Stomach smooth muscle (tissue), 2 donors: Measurements from ENCODE around the gene PAPSS2.

Source experiments
- H3K27ac ChIP-seq: one replicate; pipeline ENCODE4 v1.7.0; 2013; ENCODE audit warnings: mild to moderate bottlenecking, low read length, inconsistent platforms
- H3K27me3 ChIP-seq, 2 donors: one replicate each; pipeline ENCODE4 v1.7.0; 2013; ENCODE audit warnings: low read length in 2 of 2; ENCODE audit not compliant: insufficient read depth in 2 of 2, control insufficient read depth in 1 of 2
- H3K36me3 ChIP-seq, 2 donors: one replicate each; pipeline ENCODE4 v1.7.0; 2013; ENCODE audit warnings: low read length in 2 of 2; ENCODE audit not compliant: control insufficient read depth in 2 of 2, insufficient read depth in 2 of 2
- H3K4me1 ChIP-seq: one replicate; pipeline ENCODE4 v1.7.0; 2013; ENCODE audit warnings: low read length; ENCODE audit not compliant: control insufficient read depth, insufficient read depth
- H3K4me3 ChIP-seq, 2 donors: one replicate each; pipeline ENCODE4 v1.7.0; 2013; ENCODE audit warnings: low read length in 2 of 2
- H3K9ac ChIP-seq, 2 donors: one replicate each; pipeline ENCODE4 v1.7.0; 2013; ENCODE audit warnings: low read length in 2 of 2, mild to moderate bottlenecking in 1 of 2
- H3K9me3 ChIP-seq, 2 donors: one replicate each; pipeline ENCODE4 v1.7.0; 2013; ENCODE audit warnings: low read length in 2 of 2; ENCODE audit not compliant: control insufficient read depth in 2 of 2
- donor health status: healthy.
- donor health status: Pancreatic carcinoma.

PAPSS2 gene

GRCh38 chr10:87671139-87671815, 11.6 kb downstream of the PAPSS2 start:
- Histone ChIP-seq H3K4me1 (no peaks in the 10 kb centered on the region), H3K27me3 (no peaks in the 10 kb centered on the region), H3K27ac (no peak overlapping the region), H3K36me3 (no peaks in the 10 kb centered on the region), H3K9ac (no peak overlapping the region), H3K9me3 (no peaks in the 10 kb centered on the region), H3K4me3 (no peak overlapping the region)

- H3K4me1 ChIP-seq: no peaks in the 10 kb centered on the region
- H3K27ac ChIP-seq: no peak overlapping the region
- H3K4me3 ChIP-seq: no peak overlapping the region
- no peaks in the 10 kb centered on the region for H3K9me3 ChIP-seq
- H3K27me3 ChIP-seq: no peaks in the 10 kb centered on the region
- H3K9ac ChIP-seq: no peak overlapping the region
- no peaks in the 10 kb centered on the region for H3K36me3 ChIP-seq
These were observed 12.9 kb downstream of the PAPSS2 start for GRCh38 chr10:87672551-87672950.

GRCh38 chr10:87674943-87675342, 15.3 kb downstream of the PAPSS2 start:
- Histone ChIP-seq H3K4me1 (no peaks in the 10 kb centered on the region), H3K27ac (no peak overlapping the region), H3K9ac (no peak overlapping the region), H3K36me3 (no peaks in the 10 kb centered on the region), H3K9me3 (no peaks in the 10 kb centered on the region), H3K4me3 (no peak overlapping the region), H3K27me3 (no peaks in the 10 kb centered on the region)

GRCh38 chr10:87675396-87676376, 16.0 kb downstream of the PAPSS2 start:
- H3K27me3 ChIP-seq: no peaks in the 10 kb centered on the region
- H3K4me3 ChIP-seq: no peak overlapping the region
- H3K36me3 ChIP-seq: no peaks in the 10 kb centered on the region
- H3K9ac ChIP-seq: no peak overlapping the region
- no peaks in the 10 kb centered on the region for H3K9me3 ChIP-seq
- H3K27ac ChIP-seq: no peak overlapping the region
- H3K4me1 ChIP-seq: no peaks in the 10 kb centered on the region

GRCh38 chr10:87677595-87677994, 17.9 kb downstream of the PAPSS2 start:
- Histone ChIP-seq H3K9me3 (no peaks in the 10 kb centered on the region), H3K9ac (no peak overlapping the region), H3K36me3 (no peaks in the 10 kb centered on the region), H3K27me3 (no peaks in the 10 kb centered on the region), H3K27ac (no peak overlapping the region), H3K4me1 (no peaks in the 10 kb centered on the region), H3K4me3 (no peak overlapping the region)

- Histone ChIP-seq H3K4me1 (no peaks in the 10 kb centered on the region), H3K36me3 (no peaks in the 10 kb centered on the region), H3K9ac (no peak overlapping the region)
These were observed 18.6 kb downstream of the PAPSS2 start for GRCh38 chr10:87678302-87678701.

GRCh38 chr10:87683356-87683755, 23.7 kb downstream of the PAPSS2 start:
- Histone ChIP-seq H3K9ac (no peak overlapping the region), H3K4me1 (no peaks in the 10 kb centered on the region), H3K9me3 (no peaks in the 10 kb centered on the region), H3K27ac (no peak overlapping the region), H3K27me3 (no peaks in the 10 kb centered on the region), H3K36me3 (no peaks in the 10 kb centered on the region), H3K4me3 (no peak overlapping the region)

More at GRCh38 chr10:87678302-87678701, 18.6 kb downstream of the PAPSS2 start:
- no peaks in the 10 kb centered on the region for H3K27me3 ChIP-seq
- H3K9me3 ChIP-seq: no peaks in the 10 kb centered on the region
- H3K4me3 ChIP-seq: no peak overlapping the region
- H3K27ac ChIP-seq: no peak overlapping the region

- Histone ChIP-seq H3K36me3 (no peaks in the 10 kb centered on the region), H3K27ac (no peak overlapping the region), H3K9ac (no peak overlapping the region)
These were observed 24.4 kb downstream of the PAPSS2 start for GRCh38 chr10:87684001-87684638.

GRCh38 chr10:87685832-87686574, 26.3 kb downstream of the PAPSS2 start:
- no peaks in the 10 kb centered on the region for H3K9me3 ChIP-seq
- no peaks in the 10 kb centered on the region for H3K27me3 ChIP-seq
- H3K4me1 ChIP-seq: no peaks in the 10 kb centered on the region
- H3K4me3 ChIP-seq: no peak overlapping the region
- no peaks in the 10 kb centered on the region for H3K36me3 ChIP-seq
- H3K27ac ChIP-seq: no peak overlapping the region
- H3K9ac ChIP-seq: no peak overlapping the region

More at GRCh38 chr10:87684001-87684638, 24.4 kb downstream of the PAPSS2 start:
- Histone ChIP-seq H3K27me3 (no peaks in the 10 kb centered on the region), H3K4me1 (no peaks in the 10 kb centered on the region), H3K4me3 (no peak overlapping the region), H3K9me3 (no peaks in the 10 kb centered on the region)

- no peaks in the 10 kb centered on the region for H3K9me3 ChIP-seq
- no peak overlapping the region for H3K4me3 ChIP-seq
- no peaks in the 10 kb centered on the region for H3K36me3 ChIP-seq
- H3K27me3 ChIP-seq: no peaks in the 10 kb centered on the region
- no peak overlapping the region for H3K27ac ChIP-seq
- no peak overlapping the region for H3K9ac ChIP-seq
- no peaks in the 10 kb centered on the region for H3K4me1 ChIP-seq
These were observed 31.9 kb downstream of the PAPSS2 start for GRCh38 chr10:87691506-87692070.
